Measurements from ENCODE around the gene GSN. TPM values are rescaled to one million over a fixed set of nuclear protein-coding genes. Genes with fewer than 3 reads are reported as not detected.
A peak's percentile ranks its signal among the peaks of the same experiment; 100 is the strongest.

GSN gene
- total RNA-seq, 4 donors from 2014 or later = 628 to 986 (median 782) TPM

DNA sequence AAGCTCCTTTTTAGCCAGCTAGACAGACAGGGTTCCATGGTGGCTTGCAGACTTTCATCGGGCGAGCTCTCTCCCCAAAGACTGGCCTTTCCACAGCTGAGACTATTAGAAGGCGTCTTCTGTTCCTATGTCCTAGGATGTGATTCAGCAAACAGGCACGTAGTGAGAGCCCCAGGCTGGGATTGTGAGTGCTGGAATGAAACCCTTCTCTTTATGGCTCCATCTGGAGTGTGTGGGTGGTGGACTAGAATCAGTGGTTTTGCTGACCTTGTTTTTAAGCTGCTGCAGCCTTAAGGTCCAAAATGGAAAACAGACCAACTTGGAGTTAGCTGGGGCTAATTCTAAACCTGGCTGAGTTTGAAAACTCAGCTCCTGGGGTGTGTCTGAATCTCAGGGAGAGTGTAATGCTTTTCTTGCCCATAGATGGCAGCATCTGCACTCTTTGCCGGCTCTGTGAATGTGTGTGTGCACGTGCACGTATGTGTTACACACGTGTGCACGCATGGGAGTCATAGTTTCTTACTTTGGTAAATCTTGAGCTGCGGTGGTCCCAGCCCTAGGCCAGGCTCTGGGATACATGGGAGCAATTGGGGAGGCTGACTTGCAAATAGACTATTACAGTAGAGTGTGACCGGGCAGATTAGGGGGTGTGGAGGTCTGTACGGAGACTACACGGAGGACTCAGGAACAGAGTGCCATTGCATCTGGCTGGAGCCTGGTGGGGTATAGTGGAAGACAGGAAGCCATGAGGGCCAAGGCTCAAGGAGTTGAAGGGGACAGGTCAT, 10.7 kb downstream of the GSN start:
- in situ Hi-C loops (cut with MboI; ENCODE audit: low pct_ligation_motif_present in 1 of 4, low pct_unique_long_range_greater_than_20kb in 1 of 4, low sequenced_read_pairs in 3 of 4) = no loop called here
- intact Hi-C loops (cut with DNase I; ENCODE audit: low total_unique reads) = loop anchor here (1.0 kb wide), 1 partner anchor 89 kb away; no protein-coding TSS in a partner anchor
- Histone ChIP-seq H3K27ac (peak overlapping the region; percentile 95 to 98 (median 96)), H3K9me3 (no peaks in the 10 kb centered on the region), H3K27me3 (no peaks in the 10 kb centered on the region), H3K4me3 (no peak overlapping the region), H3K4me1 (peaks cover 52 to 94% (median 83%) of the 10 kb centered on the region in 4 donors), H3K36me3 (no peaks in the 10 kb centered on the region)
- TF ChIP-seq POLR2A (IDR thresholded peaks at IDR 0.05) = peak; percentile 24
- TF ChIP-seq, protein P1, sequence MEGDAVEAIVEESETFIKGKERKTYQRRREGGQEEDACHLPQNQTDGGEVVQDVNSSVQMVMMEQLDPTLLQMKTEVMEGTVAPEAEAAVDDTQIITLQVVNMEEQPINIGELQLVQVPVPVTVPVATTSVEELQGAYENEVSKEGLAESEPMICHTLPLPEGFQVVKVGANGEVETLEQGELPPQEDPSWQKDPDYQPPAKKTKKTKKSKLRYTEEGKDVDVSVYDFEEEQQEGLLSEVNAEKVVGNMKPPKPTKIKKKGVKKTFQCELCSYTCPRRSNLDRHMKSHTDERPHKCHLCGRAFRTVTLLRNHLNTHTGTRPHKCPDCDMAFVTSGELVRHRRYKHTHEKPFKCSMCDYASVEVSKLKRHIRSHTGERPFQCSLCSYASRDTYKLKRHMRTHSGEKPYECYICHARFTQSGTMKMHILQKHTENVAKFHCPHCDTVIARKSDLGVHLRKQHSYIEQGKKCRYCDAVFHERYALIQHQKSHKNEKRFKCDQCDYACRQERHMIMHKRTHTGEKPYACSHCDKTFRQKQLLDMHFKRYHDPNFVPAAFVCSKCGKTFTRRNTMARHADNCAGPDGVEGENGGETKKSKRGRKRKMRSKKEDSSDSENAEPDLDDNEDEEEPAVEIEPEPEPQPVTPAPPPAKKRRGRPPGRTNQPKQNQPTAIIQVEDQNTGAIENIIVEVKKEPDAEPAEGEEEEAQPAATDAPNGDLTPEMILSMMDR (IDR thresholded peaks at IDR 0.05) = peak; percentile 76 to 95 (median 81)
- TF ChIP-seq EP300 (IDR thresholded peaks at IDR 0.05; ENCODE audit: low read depth) = peak; percentile 56
- peak; percentile 43 to 68 (median 57) for TF ChIP-seq POLR2AphosphoS5 (IDR thresholded peaks at IDR 0.05)
- whole genome bisulfite sequencing, 2 donors (ENCODE audit: low coverage in 1 of 2) = 34% methylated on average over 13 of the region's 13 CpGs; no CpG with 5 or more reads in 1 of the 2 donors
- peak; percentile 67 for DNase-seq

DNA sequence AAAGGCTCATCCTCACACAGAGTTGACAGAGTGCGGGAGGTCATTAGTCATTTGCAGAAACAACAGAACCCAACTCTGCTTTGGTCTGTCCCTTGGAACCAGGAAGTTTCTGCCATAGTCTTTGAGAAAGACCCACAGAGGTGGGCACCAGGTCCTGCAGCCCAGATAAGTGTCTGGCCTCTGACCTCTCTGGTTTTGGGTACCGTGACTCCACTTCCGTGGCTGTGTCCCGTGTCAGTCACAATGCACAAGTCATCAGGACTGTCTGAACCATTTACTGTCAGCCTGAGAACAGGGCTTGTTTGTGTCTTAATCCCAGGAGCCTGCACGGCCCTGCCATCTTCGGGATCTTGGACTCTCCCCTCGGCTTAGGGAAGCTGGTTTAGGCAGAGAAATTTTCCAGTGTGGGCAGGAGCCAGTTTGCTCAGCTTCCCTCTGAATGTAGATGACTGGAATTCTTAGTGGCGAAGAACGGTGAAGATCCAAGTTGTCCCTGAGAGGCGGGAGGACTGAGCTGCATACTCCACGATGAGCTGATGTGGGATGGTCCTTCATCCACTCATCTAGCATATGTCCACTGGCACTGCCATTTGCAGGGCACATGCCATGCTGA, 11.9 kb downstream of the GSN start:
- Histone ChIP-seq H3K4me1 (peaks cover 59 to 96% (median 84%) of the 10 kb centered on the region in 4 donors), H3K27ac (peak overlapping the region; percentile 95 to 98 (median 96)), H3K4me3 (no peak overlapping the region), H3K9me3 (no peaks in the 10 kb centered on the region), H3K36me3 (no peaks in the 10 kb centered on the region), H3K27me3 (no peaks in the 10 kb centered on the region)
- DNase-seq = no peak
- intact Hi-C loops (cut with DNase I; ENCODE audit: low total_unique reads) (loop anchor here (1.0 kb wide), 1 partner anchor 87 kb away; no protein-coding TSS in a partner anchor), in situ Hi-C loops (cut with MboI; ENCODE audit: low pct_ligation_motif_present in 1 of 4, low pct_unique_long_range_greater_than_20kb in 1 of 4, low sequenced_read_pairs in 3 of 4) (no loop called here)
- WGBS, 2 donors (ENCODE audit: low coverage in 1 of 2) = 60 to 65% methylated on average over 2 to 11 of the region's 11 CpGs
- TF ChIP-seq, protein P1 (IDR thresholded peaks at IDR 0.05) = no peak
- TF ChIP-seq EP300 (IDR thresholded peaks at IDR 0.05; ENCODE audit: low read depth) (no peak), POLR2AphosphoS5 (IDR thresholded peaks at IDR 0.05) (no peak)

DNA sequence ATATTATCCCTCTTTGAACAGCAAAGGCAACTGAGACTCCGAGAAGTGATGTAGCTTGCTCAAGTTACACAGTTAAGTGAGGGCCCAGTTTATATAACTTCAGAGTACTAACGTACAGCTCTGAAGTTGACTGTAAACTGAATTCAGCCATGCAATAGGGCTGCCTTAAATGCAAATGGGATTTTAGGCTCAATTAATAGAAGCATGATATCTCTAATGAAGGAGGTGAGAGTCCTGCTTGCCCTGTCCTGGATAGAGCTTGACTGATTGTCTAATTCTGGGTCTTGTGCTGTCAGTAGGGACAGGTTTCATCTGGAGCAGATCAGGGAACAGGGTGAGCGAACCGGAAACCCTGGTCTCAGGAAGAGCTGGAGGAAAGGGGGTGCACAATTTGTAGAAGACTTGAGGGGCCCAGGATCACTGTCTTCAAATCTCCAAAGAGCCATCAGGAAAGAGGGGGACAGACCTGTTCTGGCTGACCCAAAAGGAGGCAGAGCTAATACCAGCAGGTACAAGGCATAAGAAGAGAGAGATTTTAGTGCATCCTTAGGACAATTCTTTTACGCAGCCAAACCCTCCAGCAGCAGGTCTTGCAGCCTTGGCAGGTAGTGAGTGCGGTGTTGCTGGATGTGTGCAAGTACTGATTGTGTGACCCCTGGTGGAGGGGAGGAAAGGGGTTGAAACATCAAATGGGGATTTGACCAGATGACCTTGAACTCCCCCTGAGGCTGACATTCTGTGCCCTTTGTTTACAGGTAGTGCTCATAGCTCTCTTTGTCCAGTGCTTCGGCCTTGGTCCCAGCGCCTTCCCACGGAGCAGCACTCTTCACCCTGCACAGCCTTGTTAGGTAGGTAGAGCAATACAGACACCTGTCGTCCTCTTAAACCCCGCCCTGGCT, 13.0 kb downstream of the GSN start:
- intact Hi-C loops (cut with DNase I; ENCODE audit: low total_unique reads) = no loop called here
- Histone ChIP-seq H3K27me3 (no peaks in the 10 kb centered on the region), H3K4me1 (peaks cover 65 to 96% (median 89%) of the 10 kb centered on the region in 4 donors), H3K4me3 (no peak overlapping the region), H3K27ac (peak overlapping the region; percentile 95 to 98 (median 96)), H3K9me3 (no peaks in the 10 kb centered on the region), H3K36me3 (no peaks in the 10 kb centered on the region)
- DNase-seq = no peak
- in situ Hi-C loops (cut with MboI; ENCODE audit: low pct_ligation_motif_present in 1 of 4, low pct_unique_long_range_greater_than_20kb in 1 of 4, low sequenced_read_pairs in 3 of 4) = no loop called here
- TF ChIP-seq POLR2A (IDR thresholded peaks at IDR 0.05) = no peak
- TF ChIP-seq POLR2AphosphoS5 (IDR thresholded peaks at IDR 0.05) = no peak
- TF ChIP-seq, protein P1 (IDR thresholded peaks at IDR 0.05) = no peak
- no peak for TF ChIP-seq EP300 (IDR thresholded peaks at IDR 0.05; ENCODE audit: low read depth)
- WGBS, 2 donors (ENCODE audit: low coverage in 1 of 2) = 61 to 67% methylated on average over 8 to 10 of the region's 11 CpGs

Measured in transverse colon (tissue), 4 donors.